K562 (cell line): ENCODE results near the gene GCN1. TPM values are rescaled to one million over a fixed set of nuclear protein-coding genes. Genes with fewer than 3 reads are reported as not detected.
A peak's percentile ranks its signal among the peaks of the same experiment; 100 is the strongest.

Experiments
- CBFA2T3 ChIP-seq: fragments of 450-650 bp; IDR thresholded peaks from 2 replicates; pipeline ENCODE4 v1.6.1; 2017
- NFATC3 ChIP-seq: fragments of 450-650 bp; IDR thresholded peaks from 2 replicates; pipeline ENCODE4 v1.6.1; 2017; ENCODE audit warnings: mild to moderate bottlenecking
- RBBP5 ChIP-seq: fragments of 200-600 bp; sonication (generic); IDR thresholded peaks from 2 replicates; pipeline ENCODE4 v1.6.1; 2012; ENCODE audit warnings: borderline replicate concordance, mild to moderate bottlenecking, low read length, control low read depth, inconsistent platforms; ENCODE audit not compliant: insufficient read depth, poor library complexity, severe bottlenecking
- TCF3 ChIP-seq: sonication (generic); formaldehyde crosslinking; IDR thresholded peaks from 2 replicates; pipeline ENCODE4 v1.4.0; 2020; ENCODE audit warnings: mild to moderate bottlenecking, missing genetic modification reagents
- YY1 ChIP-seq, 3 experiments: IDR thresholded peaks; 2 replicates each; pipeline ENCODE4 v1.6.1; 2011; ENCODE audit warnings: low read length in 2 of 3, mild to moderate bottlenecking in 2 of 3, moderate library complexity in 2 of 3, borderline replicate concordance in 1 of 3, control low read depth in 1 of 3, low read depth in 1 of 3; ENCODE audit not compliant: insufficient read depth in 3 of 3, insufficient replicate concordance in 2 of 3, control insufficient read depth in 1 of 3, insufficient read length in 1 of 3; ENCODE audit errors: extremely low read depth in 1 of 3
- ZNF398 ChIP-seq: fragments of 250-450 bp; sonication (Bioruptor Pico); IDR thresholded peaks from 2 replicates; pipeline ENCODE4 v1.8.0; 2021; ENCODE audit warnings: moderate library complexity, mild to moderate bottlenecking, inconsistent platforms
- polyA plus RNA-seq, 8 experiments: library from polyadenylated mRNA; depleted of rRNA in 4 of 8; stranded (reverse) in 5 of 8; unstranded in 3 of 8; fragments of >200 nt; fragmentation: Nextera tagmentation in 2 of 8; fragmentation: Illumina TruSeq in 1 of 8; extraction: Ambion mirVana in 2 of 8; extraction: Trizol in 1 of 8; gene quantifications; 2 replicates each; pipeline versions ENCODE4 v1.2.1 to v1.2.3, GENCODE V29; 2011 to 2014; ENCODE audit warnings: inconsistent platforms in 1 of 8, missing spikeins in 1 of 8
- total RNA-seq, 7 experiments: library from RNA; depleted of rRNA in 6 of 7; stranded (reverse); fragments of >200 nt in 6 of 7; fragmentation: Illumina TruSeq in 2 of 7; extraction: Trizol in 2 of 7; gene quantifications; 2 replicates each; pipeline versions ENCODE4 v1.2.1 to v1.2.3, GENCODE V29; 2011 to 2021; ENCODE audit warnings: low replicate concordance in 1 of 7

The GCN1 gene
- total and polyA plus RNA-seq, 9 of the 15 experiments (the other 6 are each of a cell fraction or from before 2014, with no cell fraction given), result 11.9 to 190 (median 51.7) TPM

- TF ChIP-seq ZNF398 (CRISPR knock-in tag), result no peak
- TF ChIP-seq YY1 (IDR thresholded peaks at IDR 0.05; ENCODE audit: borderline replicate concordance in 1 of 3, control insufficient read depth in 1 of 3, extremely low read depth in 1 of 3, insufficient read depth in 3 of 3, insufficient read length in 1 of 3, insufficient replicate concordance in 2 of 3, low read depth in 1 of 3, low read length in 2 of 3), result peak in 1 of 3 experiments; percentile 20
- peak; percentile 55 for TF ChIP-seq CBFA2T3
- TF ChIP-seq RBBP5, result no peak
- TF ChIP-seq NFATC3, result no peak
- peak; percentile 50 for TF ChIP-seq TCF3 (CRISPR knock-in tag)
Observed at GRCh38 chr12:120225200-120225558, 30.7 kb upstream of the GCN1 start (continued).
